Mononuclear cell (primary cell): ENCODE data around the gene MCC. TPM values are rescaled to one million over a fixed set of nuclear protein-coding genes. Genes with fewer than 3 reads are reported as not detected.

Source experiments
- H3K27me3 ChIP-seq: 2 replicates; pipeline ENCODE4 v1.6.0; 2011; ENCODE audit warnings: low read length, control low read depth; ENCODE audit not compliant: insufficient read depth
- H3K4me1 ChIP-seq: 2 replicates; pipeline ENCODE4 v1.5.1; 2011; ENCODE audit warnings: mild to moderate bottlenecking, low read length, control low read depth; ENCODE audit not compliant: insufficient read depth
- H3K4me3 ChIP-seq: 2 replicates; pipeline ENCODE4 v1.5.1; 2011; ENCODE audit warnings: mild to moderate bottlenecking, low read length, moderate library complexity
- H3K9me3 ChIP-seq: 2 replicates; pipeline ENCODE4 v1.5.1; 2011; ENCODE audit warnings: low read depth, mild to moderate bottlenecking, control low read depth, low read length
- total RNA-seq: library from RNA; depleted of rRNA; stranded (reverse); fragments of >200 nt; gene quantifications from one replicate; pipeline ENCODE4 v1.2.3, GENCODE V29; 2012

The MCC gene
- total RNA-seq, 1 donor: 1.0 TPM

DNA sequence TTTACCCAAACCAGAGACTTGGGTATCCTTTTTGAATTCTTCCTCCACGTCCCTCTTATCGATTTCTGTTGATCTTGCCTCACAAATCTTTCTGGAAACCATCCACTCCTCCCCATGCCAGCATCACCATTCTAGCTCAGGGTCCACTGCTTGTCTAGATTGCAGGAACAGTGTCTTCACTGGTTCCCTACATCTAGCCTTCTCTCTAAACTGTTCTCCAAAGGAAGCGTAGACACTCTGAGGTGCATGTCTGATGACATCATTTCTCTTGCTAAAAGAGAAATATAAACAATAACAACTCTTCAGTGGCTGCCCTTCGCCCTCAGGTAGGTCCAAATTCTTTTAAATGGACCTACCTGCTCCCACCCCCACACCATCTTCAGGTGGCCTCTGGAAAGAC lies 311.5 kb downstream of the MCC start:
- Histone ChIP-seq H3K4me1 (no peaks in the 10 kb centered on the region), H3K4me3 (no peak overlapping the region), H3K27me3 (peaks cover 17% of the 10 kb centered on the region), H3K9me3 (no peaks in the 10 kb centered on the region)

DNA sequence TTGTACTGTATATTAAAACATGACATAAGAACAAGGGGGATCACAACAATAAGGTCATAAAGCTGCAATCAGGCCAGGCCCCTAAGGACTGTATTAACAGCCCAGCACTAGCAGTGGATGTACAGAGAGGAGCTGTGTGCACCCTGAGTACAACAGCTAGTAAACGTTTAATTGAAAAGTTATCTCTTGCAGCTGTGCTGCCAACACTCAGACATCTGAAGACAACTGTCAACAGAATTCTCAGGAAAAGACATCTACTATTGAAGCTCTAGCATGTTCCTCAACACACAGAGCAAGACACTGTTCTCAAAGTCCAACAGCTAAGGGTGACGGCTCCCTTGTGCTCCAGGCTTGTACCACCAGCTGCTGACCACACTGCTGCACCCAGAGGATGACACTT lies 312.1 kb downstream of the MCC start:
- no peaks in the 10 kb centered on the region for H3K4me1 ChIP-seq
- no peak overlapping the region for H3K4me3 ChIP-seq
- H3K9me3 ChIP-seq: no peaks in the 10 kb centered on the region
- H3K27me3 ChIP-seq: peaks cover 19% of the 10 kb centered on the region

DNA sequence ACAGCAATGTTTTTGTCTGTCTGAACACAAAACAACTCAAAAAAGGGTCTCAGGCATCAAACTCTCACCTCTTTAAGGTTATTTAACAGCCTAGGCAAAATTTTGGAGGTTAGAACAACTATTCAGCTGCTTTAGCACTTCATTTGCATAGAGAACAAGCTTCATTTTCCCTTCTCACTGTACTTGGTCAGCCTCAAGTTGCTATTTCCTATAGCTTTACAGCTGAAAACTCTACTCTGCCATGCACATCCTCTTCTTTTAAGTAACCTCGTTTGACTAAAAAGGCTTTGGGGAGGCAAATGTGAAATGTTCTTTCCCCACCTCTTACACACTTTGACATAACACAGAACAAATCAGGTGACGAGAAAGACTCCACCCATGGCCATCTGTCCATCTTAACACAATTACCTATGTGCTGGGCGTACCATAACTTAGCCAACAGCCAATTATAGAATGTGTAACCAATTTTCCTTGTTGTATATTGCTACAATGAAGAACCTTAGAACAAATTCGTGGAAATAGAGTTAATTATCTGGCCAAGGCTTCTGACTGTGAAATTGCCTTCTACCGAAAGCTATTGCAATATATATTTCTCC lies 315.9 kb downstream of the MCC start:
- H3K9me3 ChIP-seq: no peaks in the 10 kb centered on the region
- H3K4me1 ChIP-seq: no peaks in the 10 kb centered on the region
- H3K27me3 ChIP-seq: peaks cover 23% of the 10 kb centered on the region
- H3K4me3 ChIP-seq: no peak overlapping the region

DNA sequence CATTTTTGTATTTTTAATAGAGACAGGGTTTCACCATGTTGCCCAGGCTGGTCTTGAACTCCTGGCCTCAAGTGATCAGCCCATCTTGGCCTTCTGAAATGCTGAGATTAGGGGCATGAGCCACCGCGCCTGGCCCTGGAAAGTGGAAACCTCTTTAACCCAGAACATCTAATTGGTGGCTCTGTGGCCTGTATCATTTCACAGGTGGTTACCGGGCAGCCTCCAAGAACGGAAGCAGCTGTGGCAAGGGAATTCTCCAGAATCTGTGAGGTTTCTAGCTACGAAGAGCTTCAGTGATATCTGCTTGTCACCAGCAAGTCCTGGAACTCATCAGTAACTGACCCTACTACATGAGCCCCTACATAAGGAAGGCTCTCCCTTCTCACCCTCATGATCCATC lies 316.7 kb downstream of the MCC start:
- Histone ChIP-seq H3K4me1 (no peaks in the 10 kb centered on the region), H3K4me3 (no peak overlapping the region), H3K9me3 (no peaks in the 10 kb centered on the region), H3K27me3 (peaks cover 23% of the 10 kb centered on the region)

DNA sequence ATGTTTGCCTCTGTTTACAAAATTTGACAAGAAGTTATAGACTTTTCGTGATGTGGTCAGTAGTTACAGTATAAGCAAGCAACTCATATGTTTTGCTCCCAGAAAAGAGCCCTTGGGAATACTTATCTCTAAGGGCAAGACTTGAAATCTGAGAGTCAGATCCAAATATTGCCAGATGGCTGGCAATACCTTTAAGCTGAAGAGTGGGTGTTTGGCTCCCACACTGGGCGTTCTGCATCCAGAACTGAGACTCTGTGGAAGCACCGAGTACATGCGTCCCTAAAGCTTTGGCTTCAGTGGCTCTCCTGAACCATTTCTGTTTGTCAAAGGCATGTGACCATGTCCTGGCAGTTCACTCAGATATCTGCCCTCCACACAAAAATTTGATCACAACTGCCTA lies 317.5 kb downstream of the MCC start:
- no peaks in the 10 kb centered on the region for H3K4me1 ChIP-seq
- peaks cover 22% of the 10 kb centered on the region for H3K27me3 ChIP-seq
- no peak overlapping the region for H3K4me3 ChIP-seq
- H3K9me3 ChIP-seq: no peaks in the 10 kb centered on the region

DNA sequence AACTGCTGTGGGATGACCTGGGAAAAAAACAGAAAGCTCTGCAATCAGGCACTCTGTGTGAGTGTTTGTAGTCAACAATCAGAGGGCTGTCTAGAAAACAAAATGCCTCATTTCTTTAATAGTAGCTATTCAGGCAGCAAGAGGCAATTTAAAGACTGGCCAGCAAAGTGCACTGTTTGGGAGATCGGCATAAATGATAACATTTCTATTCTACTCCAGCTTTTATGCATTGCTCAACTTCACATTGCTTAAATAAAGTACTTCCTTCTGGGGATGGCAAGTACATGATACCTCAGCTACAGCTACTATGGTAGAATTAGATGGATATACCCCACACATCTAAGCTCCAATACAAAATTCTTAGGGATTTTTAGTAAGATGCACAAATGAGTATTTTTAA lies 318.5 kb downstream of the MCC start:
- no peaks in the 10 kb centered on the region for H3K9me3 ChIP-seq
- peaks cover 19% of the 10 kb centered on the region for H3K27me3 ChIP-seq
- H3K4me1 ChIP-seq: no peaks in the 10 kb centered on the region
- H3K4me3 ChIP-seq: no peak overlapping the region

DNA sequence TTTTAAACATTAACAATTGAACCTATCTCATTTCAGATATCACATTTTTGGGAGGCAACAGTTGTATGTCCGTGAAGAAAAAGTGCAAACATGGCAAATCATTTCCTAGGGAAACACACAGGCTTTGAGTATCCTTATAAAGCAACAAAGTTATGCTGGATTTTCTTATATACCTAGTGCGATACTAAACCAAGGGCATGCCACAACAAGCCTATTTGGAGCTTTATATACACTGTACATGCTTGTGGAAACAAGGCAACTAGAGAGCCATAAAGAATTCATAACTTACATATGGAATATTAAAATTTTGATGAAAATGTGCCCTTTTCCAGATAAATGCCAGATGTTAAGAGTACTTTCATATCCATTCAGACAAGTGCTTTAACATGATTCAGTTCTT lies 320.3 kb downstream of the MCC start:
- Histone ChIP-seq H3K4me1 (no peaks in the 10 kb centered on the region), H3K4me3 (no peak overlapping the region), H3K9me3 (no peaks in the 10 kb centered on the region), H3K27me3 (peaks cover 12% of the 10 kb centered on the region)

DNA sequence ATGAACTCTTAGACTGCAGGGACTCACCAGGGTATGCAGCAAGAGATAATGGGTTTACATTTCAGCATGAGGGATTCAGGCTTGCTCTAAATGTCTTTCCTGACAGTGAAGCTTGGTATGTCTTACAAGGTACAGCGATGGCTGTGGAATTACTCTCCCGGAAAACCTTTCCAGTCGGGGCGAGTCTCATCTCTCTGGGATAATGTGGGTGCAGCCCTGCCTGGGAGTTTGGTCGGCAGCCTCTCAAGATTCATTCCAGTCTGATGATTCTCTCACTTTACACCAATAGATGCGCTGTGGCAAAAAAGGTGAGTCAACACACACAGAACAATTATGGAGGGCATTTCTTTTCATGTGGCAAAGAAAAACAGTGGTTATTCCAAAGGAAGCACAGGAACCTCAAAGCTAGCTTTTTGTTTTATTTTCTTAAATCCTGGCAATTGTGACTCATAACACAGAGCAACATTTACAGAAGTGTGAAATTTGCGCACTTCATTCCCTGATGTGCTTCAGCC lies 321.3 kb downstream of the MCC start:
- Histone ChIP-seq H3K27me3 (peaks cover 11% of the 10 kb centered on the region), H3K4me1 (no peaks in the 10 kb centered on the region), H3K9me3 (no peaks in the 10 kb centered on the region), H3K4me3 (no peak overlapping the region)

DNA sequence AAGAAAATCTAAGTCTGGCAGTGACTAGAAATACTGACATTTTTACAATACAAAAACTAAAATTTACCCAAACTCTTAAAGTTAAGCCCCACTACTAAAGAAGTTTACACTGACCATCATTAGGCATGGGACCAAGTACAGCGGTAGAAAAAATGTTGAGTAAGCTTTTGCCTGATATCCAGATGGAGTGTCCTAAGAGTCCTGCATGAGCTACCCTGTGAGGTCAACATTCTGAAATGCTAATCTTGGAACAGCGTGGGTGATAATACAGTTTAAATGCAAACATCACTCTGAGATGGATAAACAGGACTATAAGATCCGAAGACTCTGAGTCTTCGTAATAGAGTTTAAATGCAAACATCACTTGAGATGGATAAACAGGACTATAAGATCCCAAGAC lies 322.0 kb downstream of the MCC start:
- Histone ChIP-seq H3K4me3 (no peak overlapping the region), H3K4me1 (no peaks in the 10 kb centered on the region), H3K9me3 (no peaks in the 10 kb centered on the region), H3K27me3 (peaks cover 8% of the 10 kb centered on the region)

DNA sequence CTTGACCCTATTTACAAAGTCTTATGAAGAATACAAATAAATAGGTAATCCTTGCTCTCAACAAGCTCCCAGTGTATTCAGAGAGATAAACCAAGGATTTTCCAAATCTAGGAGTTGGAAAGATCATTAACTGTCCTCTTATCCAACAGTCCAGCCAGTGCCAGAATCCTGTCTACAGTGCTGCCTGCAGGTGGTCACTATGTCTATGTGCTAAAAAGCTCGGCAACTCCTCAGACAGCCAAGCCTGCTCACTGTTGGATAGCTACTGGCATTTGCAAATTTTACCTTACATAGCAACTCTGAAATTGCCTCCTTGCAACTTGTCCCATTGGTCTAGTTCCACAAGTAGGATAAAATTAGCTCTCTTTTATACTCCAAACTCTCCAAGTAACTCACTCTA lies 324.2 kb downstream of the MCC start:
- Histone ChIP-seq H3K4me3 (no peak overlapping the region), H3K9me3 (no peaks in the 10 kb centered on the region), H3K27me3 (peaks cover 8% of the 10 kb centered on the region), H3K4me1 (no peaks in the 10 kb centered on the region)

DNA sequence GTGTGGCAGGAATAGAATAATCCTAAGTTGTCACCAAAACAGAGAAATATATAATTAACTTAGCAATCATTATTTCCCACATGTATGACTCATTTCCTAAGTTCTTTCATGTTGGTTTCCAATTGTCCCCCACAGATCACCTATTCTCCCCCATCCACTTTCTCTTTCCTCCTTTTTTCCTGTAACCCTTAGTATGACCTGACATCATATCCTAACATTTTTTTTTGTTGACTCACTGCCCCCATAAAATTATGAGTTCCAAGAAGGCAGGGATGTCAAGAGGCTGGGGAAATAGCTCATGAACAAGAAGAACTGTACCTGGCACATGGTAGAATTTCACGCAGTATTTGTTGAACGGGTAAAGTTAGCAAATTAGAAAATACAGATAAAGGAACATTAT lies 324.9 kb downstream of the MCC start:
- Histone ChIP-seq H3K27me3 (peaks cover 4% of the 10 kb centered on the region), H3K9me3 (no peaks in the 10 kb centered on the region), H3K4me3 (no peak overlapping the region), H3K4me1 (no peaks in the 10 kb centered on the region)

DNA sequence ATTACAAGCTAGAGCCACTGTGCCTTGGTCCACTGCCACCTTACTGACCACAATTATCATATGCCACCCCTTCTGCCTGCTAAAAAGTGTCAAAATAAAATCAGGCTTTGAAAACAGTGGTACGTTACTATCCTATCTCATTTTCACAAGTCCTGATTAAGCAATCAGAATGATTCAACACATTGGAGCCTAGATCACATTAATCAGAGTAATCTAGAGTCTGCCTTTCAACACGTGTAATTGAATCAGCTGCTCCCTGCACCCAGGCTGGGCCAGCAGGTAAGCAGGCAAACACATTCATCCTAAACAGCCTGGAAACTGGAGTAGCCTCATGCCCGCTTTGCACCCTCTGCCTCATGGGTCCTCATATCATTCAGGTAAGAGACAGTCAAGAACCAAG lies 325.5 kb downstream of the MCC start:
- Histone ChIP-seq H3K4me3 (no peak overlapping the region), H3K27me3 (peaks cover 4% of the 10 kb centered on the region), H3K9me3 (no peaks in the 10 kb centered on the region), H3K4me1 (no peaks in the 10 kb centered on the region)

DNA sequence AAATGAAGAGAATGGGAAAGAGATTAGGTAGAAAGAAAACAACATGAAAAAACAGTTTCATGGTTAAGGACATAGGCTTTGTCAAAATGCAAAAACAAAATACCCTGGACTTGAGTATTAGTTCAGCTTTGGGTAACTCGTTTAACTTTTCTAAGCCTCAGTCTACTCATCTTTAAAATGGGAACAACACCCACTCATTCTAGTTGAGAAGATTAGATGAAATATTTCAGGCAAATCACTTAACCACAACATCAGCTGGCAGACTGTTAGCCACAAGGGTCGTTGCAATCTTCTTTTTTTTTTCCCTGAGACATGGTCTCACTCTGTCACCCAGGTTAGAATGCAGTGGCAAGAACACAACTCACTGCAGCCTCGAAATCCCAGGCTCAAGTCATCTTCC lies 326.0 kb downstream of the MCC start:
- H3K9me3 ChIP-seq: no peaks in the 10 kb centered on the region
- no peak overlapping the region for H3K4me3 ChIP-seq
- no peaks in the 10 kb centered on the region for H3K4me1 ChIP-seq
- no peaks in the 10 kb centered on the region for H3K27me3 ChIP-seq

DNA sequence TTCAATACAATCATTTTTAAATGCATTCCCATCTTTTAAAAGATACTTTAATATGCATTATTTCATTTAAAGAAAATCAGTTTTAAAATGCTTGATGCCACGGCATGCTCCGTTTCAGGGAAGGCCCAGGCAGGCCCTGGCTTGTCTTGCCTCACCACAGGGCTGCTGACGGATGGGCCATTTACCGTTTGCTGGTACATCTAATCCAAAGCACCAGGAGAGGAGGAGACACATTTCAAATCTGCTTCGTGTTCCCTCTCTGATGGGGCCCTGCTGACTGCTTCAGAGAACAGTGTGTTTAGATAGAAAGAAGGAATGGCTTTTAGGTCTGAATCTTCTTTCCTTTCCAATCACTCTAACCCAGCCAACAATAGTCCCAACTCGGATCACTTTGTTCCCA lies 326.4 kb downstream of the MCC start:
- H3K27me3 ChIP-seq: no peaks in the 10 kb centered on the region
- no peak overlapping the region for H3K4me3 ChIP-seq
- H3K4me1 ChIP-seq: no peaks in the 10 kb centered on the region
- H3K9me3 ChIP-seq: no peaks in the 10 kb centered on the region

DNA sequence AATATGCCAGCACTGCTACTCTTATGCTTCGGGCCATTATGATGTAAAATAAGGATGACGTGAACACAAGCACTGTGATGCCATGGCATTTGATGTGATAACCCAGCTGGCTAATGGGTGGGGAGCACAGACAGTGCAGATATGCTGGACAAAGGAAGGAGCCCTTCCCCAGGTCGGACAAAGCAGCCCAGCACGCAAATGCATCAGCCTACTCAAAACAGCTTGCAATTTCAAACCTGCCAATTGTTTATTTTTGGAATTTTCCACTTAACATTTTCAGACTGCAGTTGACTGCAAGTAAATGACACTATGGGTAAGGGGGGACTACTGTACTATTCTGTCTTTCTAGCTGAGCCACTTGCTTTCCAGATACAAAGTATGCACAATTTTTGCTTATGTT lies 330.4 kb downstream of the MCC start:
- Histone ChIP-seq H3K9me3 (no peaks in the 10 kb centered on the region), H3K4me1 (no peaks in the 10 kb centered on the region), H3K27me3 (no peaks in the 10 kb centered on the region), H3K4me3 (no peak overlapping the region)

DNA sequence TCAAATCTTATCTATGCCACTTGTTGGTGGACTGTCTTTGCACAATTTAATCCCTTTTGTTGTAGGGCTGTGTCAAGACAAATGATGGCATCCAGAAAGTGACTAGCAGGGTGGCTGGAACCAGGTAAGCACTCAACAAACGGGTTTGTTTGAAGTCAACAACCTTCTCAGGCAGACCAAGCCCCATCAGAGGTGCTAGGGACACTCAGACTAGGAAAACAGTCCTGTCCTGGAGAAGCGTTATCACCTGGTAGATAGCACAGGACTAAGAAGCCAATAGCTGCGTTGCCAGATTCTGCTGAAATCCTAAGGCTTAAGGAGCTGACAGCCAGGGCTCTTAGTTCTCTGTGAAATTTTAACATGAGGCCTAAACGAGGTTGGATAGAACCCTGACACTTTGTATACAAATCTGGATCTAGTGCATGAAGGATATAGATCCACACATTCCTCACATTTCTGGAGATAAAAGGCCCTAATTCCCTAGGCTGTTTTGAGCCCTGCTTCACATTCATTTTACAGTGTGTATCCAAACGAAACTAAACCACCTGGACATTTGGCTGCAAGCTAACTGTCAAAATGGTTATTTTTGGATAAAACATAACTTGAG lies 331.9 kb downstream of the MCC start:
- H3K27me3 ChIP-seq: no peaks in the 10 kb centered on the region
- H3K4me1 ChIP-seq: no peaks in the 10 kb centered on the region
- no peaks in the 10 kb centered on the region for H3K9me3 ChIP-seq
- H3K4me3 ChIP-seq: no peak overlapping the region
